Stimulated activated naive CD8-positive, alpha-beta T cell treated with anti-CD3 and anti-CD28 coated beads, Interleukin-15, Interleukin-2, amounts not matched to agents 100 U/mL and 50 U/mL, for 24 hours (primary cell): ENCODE data around the gene GJB4.

ENCODE experiments used
- ATAC-seq: fragments of 150-1000 bp; cut with Tn5 transposase; one replicate; pipeline ENCODE4 v1.10.0; 2021
- DNase-seq: peaks from one replicate; pipeline ENCODE4 v3.0.0; 2021

Gene GJB4

DNA sequence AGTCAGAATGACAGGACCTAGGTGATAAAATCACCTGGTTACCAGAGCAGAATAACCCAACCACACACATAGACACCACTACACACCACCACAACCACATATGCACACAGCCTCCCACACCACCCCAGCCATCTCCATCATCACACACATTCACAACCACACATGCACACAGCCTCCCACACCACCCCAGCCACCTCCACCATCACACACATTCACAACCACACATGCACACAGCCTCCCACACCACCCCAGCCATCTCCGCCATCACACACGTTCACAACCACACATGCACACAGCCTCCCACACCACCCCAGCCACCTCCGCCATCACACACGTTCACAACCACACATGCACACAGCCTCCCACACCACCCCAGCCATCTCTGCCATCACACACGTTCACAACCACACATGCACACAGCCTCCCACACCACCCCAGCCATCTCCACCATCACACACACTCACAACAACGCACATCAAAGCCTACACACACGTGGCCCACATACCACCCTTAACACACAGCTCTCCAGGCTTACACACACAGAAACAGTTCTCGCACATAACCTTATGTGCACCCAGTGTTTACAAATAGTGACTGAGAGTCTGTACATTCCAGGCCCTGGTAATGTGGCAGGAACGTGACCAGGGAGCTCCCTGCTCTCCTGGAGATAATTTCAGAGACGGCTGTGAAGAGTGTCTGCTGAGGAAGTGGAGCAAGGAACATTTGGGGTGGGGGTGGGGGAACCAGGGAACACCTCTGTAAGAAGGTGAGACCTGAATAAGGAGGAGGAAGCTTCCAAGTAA, 18.2 kb downstream of the GJB4 start:
- ATAC-seq = no peak
- no peak for DNase-seq

DNA sequence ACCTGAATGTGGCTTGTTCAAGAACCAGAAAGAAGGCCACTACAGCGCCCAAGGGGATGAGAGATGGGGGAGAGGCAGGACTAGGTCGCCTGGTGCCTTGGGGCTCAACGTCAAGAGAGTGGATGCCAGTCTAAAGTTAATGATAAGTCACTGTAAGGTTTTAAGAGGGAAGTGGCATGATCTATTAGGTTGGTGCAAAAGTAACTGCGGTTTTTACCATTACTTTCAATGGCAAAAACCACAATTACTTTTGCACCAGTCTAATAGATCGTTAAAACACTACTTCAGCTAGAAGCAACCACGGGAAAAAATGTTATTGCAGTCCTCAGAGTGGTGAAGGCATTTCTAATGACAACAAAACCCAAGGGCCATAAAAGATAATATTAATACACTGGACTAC, 18.8 kb downstream of the GJB4 start:
- DNase-seq (no peak), ATAC-seq (no peak)

DNA sequence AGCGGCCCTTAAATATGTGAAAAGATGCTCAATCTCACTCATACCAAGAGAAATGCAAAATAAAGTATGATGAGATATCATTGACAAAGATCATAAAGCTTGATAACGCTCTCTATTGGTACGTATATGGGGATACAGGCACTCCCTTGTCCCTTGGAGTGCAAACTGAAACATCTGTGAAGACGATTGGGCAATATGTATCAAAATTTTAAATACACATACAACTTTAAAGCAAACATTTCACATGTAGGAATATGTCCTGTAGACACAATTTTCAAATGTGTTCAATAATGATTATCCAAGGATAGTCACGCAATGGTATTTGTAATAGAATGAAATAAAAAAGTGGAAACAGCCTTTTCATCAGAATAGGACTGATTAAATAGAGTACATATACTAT, 19.5 kb downstream of the GJB4 start:
- DNase-seq (no peak), ATAC-seq (no peak)

DNA sequence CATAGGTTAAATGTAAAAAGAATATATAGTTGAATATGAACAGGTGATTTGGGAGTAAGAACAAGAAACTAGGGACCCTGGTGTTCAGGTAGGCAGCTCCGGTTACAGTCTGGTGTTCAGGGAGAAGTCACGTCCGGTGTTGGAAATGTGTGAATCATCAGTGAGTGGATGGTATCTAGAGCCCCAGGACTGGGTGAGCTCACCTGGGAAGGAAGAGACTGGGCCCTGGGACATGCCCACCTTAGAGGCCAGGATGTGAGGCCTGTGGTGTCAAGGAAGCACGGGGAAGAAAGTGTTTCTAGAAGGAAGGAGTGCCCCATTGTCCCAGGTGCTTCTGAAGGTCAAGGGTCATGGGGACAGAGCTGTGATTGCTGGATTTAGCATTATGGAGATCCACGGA, 20.0 kb downstream of the GJB4 start:
- no peak for ATAC-seq
- no peak for DNase-seq

DNA sequence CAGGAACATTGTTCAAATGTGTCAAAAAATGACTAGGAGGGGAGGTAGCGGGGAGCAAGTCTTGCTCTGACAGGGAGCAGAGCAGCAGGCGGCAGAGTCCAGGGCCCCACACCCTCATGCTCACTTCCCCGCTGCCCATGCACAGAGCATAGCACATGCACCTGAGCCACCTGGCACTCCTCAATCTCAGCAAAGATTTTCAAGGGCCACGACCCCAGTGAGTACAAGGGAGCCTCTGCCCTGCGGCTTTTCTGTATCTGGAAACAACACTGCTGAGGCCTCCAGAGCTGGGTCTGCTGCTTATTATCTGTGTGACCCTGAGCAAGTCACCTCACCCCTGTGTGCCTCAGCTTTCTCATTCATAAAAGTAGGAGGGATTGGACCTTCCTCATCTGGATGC, 20.4 kb downstream of the GJB4 start:
- ATAC-seq (no peak), DNase-seq (no peak)

DNA sequence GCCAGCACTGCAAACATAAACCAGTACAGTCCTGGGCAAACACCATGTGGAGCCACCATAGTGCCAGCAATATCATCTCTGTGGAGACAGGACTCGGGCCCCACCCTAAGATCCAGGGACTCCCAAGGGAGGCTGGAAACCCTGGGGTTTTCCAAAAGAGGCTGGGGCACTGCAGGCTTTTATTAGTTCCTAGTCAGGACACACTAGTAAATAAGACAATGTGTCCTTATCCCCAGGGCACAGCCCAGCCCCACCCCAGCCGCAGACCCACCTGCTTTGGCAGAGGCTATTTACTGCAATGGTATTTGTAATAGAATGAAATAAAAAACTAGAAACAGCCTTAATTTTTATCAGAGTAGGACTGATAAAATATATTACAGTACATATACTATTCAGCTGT, 21.0 kb downstream of the GJB4 start:
- DNase-seq (no peak), ATAC-seq (no peak)

DNA sequence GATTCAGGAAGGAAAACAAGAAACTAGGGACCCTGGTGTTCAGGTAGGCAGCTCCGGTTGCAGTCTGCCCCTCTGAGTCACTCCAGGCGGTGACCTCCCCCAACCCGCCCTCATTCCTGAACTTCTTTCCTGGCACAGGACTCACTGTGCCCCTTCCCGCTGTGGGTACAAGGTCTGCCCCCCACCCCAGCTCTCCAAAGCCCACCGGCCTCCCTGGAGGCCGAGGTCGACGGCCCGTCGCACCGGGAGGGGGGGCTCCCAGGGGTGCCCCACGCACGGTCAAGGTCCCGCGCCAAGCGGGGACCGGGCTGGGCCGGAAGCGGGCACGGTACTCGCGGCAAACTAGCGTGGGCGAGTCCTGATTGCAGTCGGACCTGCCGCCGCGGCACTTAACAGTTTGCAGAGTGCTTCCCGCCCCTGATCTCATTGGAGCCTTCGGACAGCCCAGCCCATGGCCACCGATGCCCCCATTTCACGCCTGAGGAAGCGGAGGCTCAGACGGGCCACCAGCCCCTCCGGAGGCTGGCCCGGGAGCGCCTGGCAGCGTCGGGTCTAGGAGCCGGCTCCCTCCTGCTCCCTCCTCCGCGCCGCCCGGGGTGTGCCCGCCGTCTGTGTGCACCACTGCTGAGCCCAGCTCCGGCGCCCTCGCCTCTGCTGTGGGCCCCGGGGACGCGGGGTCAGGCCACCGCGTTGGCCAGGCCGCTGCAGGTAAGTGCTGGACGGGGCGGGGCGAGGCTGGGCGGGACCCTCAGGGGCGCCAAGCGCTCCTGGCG, 21.7 kb downstream of the GJB4 start, which contains the start of gene GJB3:
TSS of gene GJB3 (plus strand) at position 144 of the 773 bp plus-strand sequence. CDS start 3,549 bp downstream, outside the sequence.
- DNase-seq (peak; percentile 18), ATAC-seq (peak; percentile 26)

DNA sequence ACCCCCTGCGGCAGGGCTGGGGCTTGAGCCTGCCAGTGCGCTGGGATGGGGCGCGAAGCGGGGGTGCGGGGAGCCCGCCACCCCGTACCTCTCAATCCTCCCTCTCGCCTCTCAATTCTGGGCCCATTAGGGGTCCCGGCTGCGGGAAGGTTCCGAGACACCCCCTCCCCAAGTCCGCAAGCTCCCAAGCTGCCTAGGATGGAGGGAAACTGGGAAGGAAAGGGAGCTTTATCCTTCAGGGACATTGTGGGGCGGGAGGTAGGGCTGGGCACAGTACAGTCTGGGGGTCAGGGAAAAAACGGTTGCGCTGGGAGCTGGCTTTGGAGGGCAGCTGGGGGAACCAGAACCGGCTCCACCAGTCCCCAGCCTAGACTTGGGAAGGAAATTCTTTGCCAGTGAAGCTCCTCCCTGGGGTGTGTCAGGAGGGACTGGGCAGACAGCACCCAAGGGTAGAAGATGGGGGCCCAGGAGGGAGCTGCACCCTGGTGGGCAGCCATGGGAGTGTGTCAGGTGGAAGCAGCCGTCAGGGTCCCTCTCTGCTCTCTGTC, 22.4 kb downstream of the GJB4 start:
- ATAC-seq (no peak), DNase-seq (no peak)

DNA sequence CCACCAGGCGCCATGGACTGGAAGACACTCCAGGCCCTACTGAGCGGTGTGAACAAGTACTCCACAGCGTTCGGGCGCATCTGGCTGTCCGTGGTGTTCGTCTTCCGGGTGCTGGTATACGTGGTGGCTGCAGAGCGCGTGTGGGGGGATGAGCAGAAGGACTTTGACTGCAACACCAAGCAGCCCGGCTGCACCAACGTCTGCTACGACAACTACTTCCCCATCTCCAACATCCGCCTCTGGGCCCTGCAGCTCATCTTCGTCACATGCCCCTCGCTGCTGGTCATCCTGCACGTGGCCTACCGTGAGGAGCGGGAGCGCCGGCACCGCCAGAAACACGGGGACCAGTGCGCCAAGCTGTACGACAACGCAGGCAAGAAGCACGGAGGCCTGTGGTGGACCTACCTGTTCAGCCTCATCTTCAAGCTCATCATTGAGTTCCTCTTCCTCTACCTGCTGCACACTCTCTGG, 25.2 kb downstream of the GJB4 start:
- ATAC-seq (no peak), DNase-seq (no peak)

DNA sequence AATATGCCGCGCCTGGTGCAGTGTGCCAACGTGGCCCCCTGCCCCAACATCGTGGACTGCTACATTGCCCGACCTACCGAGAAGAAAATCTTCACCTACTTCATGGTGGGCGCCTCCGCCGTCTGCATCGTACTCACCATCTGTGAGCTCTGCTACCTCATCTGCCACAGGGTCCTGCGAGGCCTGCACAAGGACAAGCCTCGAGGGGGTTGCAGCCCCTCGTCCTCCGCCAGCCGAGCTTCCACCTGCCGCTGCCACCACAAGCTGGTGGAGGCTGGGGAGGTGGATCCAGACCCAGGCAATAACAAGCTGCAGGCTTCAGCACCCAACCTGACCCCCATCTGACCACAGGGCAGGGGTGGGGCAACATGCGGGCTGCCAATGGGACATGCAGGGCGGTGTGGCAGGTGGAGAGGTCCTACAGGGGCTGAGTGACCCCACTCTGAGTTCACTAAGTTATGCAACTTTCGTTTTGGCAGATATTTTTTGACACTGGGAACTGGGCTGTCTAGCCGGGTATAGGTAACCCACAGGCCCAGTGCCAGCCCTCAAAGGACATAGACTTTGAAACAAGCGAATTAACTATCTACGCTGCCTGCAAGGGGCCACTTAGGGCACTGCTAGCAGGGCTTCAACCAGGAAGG, 25.8 kb downstream of the GJB4 start:
- ATAC-seq (no peak), DNase-seq (no peak)

DNA sequence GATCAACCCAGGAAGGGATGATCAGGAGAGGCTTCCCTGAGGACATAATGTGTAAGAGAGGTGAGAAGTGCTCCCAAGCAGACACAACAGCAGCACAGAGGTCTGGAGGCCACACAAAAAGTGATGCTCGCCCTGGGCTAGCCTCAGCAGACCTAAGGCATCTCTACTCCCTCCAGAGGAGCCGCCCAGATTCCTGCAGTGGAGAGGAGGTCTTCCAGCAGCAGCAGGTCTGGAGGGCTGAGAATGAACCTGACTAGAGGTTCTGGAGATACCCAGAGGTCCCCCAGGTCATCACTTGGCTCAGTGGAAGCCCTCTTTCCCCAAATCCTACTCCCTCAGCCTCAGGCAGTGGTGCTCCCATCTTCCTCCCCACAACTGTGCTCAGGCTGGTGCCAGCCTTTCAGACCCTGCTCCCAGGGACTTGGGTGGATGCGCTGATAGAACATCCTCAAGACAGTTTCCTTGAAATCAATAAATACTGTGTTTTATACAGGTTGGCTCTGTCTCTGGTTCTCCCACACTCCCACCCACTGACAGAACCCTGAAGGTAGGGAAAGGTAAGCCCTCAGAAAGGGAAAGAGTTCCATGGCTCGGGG, 26.4 kb downstream of the GJB4 start:
- no peak for ATAC-seq
- DNase-seq = no peak

DNA sequence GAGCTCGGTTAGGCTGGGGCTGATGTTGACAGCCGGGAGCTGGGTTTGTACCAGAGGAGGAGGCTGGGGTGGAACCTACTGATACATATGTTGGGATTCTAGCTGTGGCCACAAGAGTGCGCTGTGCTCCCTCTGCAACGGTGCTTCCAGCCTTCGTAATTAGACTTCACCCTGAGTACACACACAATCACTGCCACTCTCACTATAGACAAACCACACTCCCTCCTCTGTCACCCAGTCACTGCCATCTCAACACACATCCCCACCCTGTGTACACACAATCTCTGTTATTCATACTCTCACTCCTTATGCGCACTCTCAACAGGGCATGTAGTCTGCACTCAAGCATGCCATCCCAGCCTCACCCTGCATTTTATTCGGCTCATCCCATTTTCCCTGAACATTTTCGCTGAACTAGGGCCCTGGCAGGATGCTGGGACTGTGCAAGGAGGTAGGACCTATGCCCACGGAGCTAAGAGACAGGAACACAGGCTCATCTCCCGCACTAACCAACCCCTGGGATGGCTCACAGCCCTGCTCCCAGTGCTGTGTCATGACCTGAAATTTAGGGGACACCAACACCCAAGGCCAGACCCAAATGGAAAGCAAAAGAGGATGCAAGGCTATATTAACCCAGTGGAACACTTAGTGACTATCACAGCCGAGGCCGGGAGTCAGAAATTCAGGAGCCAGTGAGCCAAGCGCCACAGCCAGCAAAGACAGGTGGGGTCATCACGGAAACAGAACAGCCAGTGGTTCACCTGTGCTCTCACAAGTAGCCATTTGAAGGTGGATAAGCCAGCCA, 27.2 kb downstream of the GJB4 start:
- peak; percentile 71 for DNase-seq
- peak; percentile 80 for ATAC-seq

DNA sequence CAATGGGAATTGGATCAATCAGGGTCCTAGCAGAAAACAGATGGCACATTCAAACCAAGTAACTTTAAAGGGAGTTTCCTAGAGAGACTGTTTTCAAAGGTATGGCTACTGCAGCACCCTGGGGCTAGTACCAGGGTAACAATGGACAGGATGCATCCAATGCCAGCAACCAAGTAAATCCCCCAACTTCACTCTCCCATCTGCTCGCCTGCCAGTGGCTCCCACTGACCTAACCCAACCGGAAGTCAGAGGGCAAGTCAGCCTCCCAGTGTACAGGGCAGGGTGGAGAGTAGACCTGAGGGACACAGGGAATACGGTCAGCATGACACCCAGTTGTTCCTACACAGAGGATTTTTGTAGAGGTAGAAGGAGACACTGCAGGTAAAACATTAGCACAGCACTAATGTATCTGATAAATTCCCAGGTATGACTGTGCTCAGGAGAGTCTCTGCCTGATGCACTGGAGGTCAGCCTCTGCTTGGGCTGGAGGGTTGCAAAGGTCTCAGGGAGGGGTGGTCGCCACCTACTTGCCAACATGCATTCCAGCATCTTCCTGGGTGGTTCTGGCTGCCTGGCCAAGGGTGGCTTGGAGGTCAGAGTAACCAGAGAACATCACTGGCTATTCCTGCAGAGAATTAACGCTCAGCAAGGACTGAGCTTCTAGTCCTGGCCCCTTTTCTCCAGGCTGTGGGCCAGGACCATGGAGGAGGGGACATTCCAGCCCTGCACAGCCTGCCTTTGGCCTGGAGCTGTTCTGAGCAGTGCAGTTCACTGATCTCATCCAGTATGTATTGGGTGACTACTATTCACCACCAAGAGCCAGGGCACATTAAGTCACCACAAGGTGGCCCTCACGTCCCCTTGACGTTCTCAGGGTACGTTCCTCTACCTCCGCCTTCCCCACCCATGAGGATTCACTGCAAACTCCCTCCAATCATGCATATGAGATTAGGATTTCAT, 28.2 kb downstream of the GJB4 start:
- DNase-seq (no peak), ATAC-seq (peak; percentile 24)

DNA sequence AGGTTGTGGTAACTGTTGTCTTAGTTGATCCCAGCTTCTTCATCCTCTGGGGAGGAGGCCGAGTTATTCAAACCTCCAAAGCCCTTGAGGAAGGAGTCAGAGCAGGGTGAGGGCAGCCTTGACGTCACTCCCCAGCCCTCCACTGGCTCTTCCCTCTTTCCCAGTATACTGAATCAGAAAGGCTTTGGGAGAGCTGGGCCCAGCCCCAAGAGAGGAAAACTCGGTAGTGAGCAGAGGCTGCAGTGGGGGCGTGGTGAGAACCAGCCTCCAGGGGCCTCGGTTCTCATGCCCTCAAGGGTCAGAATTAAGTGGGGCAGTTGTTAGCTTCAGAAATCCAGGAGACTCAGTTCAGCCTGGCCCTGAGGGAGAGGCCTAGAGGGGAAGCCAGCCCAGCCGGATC, 31.4 kb downstream of the GJB4 start:
- DNase-seq = no peak
- no peak for ATAC-seq

DNA sequence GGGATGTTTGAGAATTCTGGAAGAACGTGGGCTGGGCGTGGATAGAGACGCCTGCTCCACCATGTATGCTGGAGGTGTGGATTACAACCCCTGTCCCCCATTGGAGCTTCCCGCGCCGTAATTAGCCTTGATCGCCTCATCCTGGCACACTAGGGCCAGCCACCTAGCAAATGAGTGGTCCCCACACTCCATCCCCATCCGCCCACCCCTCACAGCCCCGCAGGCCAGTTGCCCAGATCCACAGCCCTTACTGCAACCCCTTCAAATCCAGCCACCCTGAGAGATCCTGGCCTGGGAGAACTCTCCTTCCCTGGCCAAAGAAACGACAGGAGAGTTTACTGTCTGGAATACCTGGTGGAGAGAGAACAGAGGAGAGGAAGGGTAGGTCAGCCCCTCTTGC, 32.9 kb downstream of the GJB4 start:
- ATAC-seq = no peak

DNA sequence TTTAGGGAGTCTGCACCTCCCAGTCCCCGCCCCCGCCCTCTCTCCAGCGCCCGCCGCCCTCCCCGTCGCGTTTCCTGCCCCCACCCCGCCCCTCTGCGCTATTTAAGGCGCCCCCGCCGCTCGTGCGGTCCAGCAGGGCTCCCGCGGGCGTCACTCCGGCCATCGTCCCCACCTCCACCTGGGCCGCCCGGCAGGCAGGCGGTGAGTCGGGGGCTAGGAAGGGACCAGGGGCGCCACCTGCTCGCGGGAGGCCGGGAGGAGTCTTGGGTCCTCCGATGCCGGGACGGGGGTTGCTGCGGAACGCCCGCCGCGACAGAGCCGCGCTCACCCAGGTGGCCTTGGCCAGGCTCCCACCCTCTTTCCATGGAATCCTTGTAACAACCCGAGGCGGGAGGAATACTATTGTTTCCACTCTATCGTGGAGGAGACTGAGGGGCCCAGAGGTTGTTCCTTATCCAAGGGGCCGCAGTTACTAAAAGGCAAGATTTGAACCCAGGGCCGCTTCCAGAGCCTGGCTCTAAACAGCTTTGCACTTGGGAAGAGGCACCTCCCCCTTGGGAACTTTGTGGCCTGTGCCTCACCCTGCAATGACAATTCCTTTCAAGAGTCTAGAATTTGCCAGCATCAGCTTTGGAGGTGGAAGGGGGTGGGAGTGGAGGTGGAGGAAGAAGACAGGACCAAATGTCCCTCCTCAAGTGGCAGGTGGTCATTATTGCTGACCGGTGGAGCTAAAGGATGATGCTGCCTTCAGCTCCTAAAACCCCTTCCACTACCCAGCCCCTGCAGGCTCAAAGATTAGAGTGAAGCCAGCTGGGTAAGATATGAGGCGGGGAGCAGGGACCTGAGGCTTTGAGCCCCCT, 33.6 kb downstream of the GJB4 start, which contains the start of gene GJA4:
TSS of gene GJA4 (plus strand) at position 132 of the 860 bp plus-strand sequence. CDS start 1,215 bp downstream, outside the sequence.
- no peak for ATAC-seq
- DNase-seq = peak; percentile 24

More for the DNA sequence above, 32.9 kb downstream of the GJB4 start:
- no peak for DNase-seq

DNA sequence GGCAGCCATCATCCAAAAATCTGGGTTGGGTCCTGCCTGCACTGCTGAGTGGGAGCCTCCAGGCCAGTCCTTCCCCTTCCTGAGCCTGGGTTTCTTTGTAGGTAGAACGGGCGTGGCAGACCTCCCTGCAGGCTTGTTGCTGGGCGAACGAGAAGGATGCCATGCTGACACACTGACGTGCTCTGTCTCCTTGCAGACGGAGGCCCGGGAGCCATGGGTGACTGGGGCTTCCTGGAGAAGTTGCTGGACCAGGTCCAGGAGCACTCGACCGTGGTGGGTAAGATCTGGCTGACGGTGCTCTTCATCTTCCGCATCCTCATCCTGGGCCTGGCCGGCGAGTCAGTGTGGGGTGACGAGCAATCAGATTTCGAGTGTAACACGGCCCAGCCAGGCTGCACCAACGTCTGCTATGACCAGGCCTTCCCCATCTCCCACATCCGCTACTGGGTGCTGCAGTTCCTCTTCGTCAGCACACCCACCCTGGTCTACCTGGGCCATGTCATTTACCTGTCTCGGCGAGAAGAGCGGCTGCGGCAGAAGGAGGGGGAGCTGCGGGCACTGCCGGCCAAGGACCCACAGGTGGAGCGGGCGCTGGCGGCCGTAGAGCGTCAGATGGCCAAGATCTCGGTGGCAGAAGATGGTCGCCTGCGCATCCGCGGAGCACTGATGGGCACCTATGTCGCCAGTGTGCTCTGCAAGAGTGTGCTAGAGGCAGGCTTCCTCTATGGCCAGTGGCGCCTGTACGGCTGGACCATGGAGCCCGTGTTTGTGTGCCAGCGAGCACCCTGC, 34.7 kb downstream of the GJB4 start:
- no peak for DNase-seq
- no peak for ATAC-seq

DNA sequence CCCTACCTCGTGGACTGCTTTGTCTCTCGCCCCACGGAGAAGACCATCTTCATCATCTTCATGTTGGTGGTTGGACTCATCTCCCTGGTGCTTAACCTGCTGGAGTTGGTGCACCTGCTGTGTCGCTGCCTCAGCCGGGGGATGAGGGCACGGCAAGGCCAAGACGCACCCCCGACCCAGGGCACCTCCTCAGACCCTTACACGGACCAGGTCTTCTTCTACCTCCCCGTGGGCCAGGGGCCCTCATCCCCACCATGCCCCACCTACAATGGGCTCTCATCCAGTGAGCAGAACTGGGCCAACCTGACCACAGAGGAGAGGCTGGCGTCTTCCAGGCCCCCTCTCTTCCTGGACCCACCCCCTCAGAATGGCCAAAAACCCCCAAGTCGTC, 35.2 kb downstream of the GJB4 start:
- no peak for ATAC-seq
- DNase-seq = no peak
